ENCODE results near the gene SLC44A5.

The SLC44A5 gene

GRCh38 chr1:75430526-75430925 lies 180.4 kb downstream of the SLC44A5 start:
- TF ChIP-seq EGR1 (IDR thresholded peaks at IDR 0.05) (no peak), RAD21 (IDR thresholded peaks at IDR 0.05; ENCODE audit: low read depth) (no peak), TEAD4 (IDR thresholded peaks at IDR 0.05) (no peak), CEBPB (IDR thresholded peaks at IDR 0.05) (no peak), FOXM1 (IDR thresholded peaks at IDR 0.05; ENCODE audit: borderline replicate concordance, low read depth) (no peak), ZBTB7A (IDR thresholded peaks at IDR 0.05; ENCODE audit: low read depth) (no peak), TAF1 (IDR thresholded peaks at IDR 0.05; ENCODE audit: low read depth) (no peak), CREB1 (IDR thresholded peaks at IDR 0.05; ENCODE audit: low read depth) (no peak), USF1 (IDR thresholded peaks at IDR 0.05) (no peak), EP300 (IDR thresholded peaks at IDR 0.05; ENCODE audit: borderline replicate concordance) (no peak), TCF12 (IDR thresholded peaks at IDR 0.05; ENCODE audit: low read depth) (no peak)

GRCh38 chr1:75426688-75427087 lies 184.2 kb downstream of the SLC44A5 start:
- TF ChIP-seq TCF12 (IDR thresholded peaks at IDR 0.05; ENCODE audit: low read depth) (no peak), YY1 (IDR thresholded peaks at IDR 0.05; ENCODE audit: low read depth) (no peak), TAF1 (IDR thresholded peaks at IDR 0.05; ENCODE audit: low read depth) (no peak), CEBPB (IDR thresholded peaks at IDR 0.05) (no peak), TEAD4 (IDR thresholded peaks at IDR 0.05) (no peak), REST (IDR thresholded peaks at IDR 0.05; ENCODE audit: low read depth) (no peak), ZBTB7A (IDR thresholded peaks at IDR 0.05; ENCODE audit: low read depth) (no peak), EP300 (IDR thresholded peaks at IDR 0.05; ENCODE audit: borderline replicate concordance) (no peak), EGR1 (IDR thresholded peaks at IDR 0.05) (no peak), MAX (IDR thresholded peaks at IDR 0.05) (no peak), RAD21 (IDR thresholded peaks at IDR 0.05; ENCODE audit: low read depth) (no peak), NFIC (IDR thresholded peaks at IDR 0.05) (no peak)

GRCh38 chr1:75425001-75425650 lies 185.8 kb downstream of the SLC44A5 start:
- TF ChIP-seq MAX (IDR thresholded peaks at IDR 0.05) (no peak), TAF1 (IDR thresholded peaks at IDR 0.05; ENCODE audit: low read depth) (no peak), REST (IDR thresholded peaks at IDR 0.05; ENCODE audit: low read depth) (no peak), CEBPB (IDR thresholded peaks at IDR 0.05) (no peak), USF1 (IDR thresholded peaks at IDR 0.05) (no peak), EP300 (IDR thresholded peaks at IDR 0.05; ENCODE audit: borderline replicate concordance) (no peak), RAD21 (IDR thresholded peaks at IDR 0.05; ENCODE audit: low read depth) (no peak), YY1 (IDR thresholded peaks at IDR 0.05; ENCODE audit: low read depth) (no peak), NFIC (IDR thresholded peaks at IDR 0.05) (no peak), FOXM1 (IDR thresholded peaks at IDR 0.05; ENCODE audit: borderline replicate concordance, low read depth) (no peak)

GRCh38 chr1:75423616-75424015 lies 187.3 kb downstream of the SLC44A5 start:
- TF ChIP-seq NFIC (IDR thresholded peaks at IDR 0.05): no peak
- no peak for TF ChIP-seq CREB1 (IDR thresholded peaks at IDR 0.05; ENCODE audit: low read depth)
- TF ChIP-seq TCF12 (IDR thresholded peaks at IDR 0.05; ENCODE audit: low read depth): no peak
- TF ChIP-seq TEAD4 (IDR thresholded peaks at IDR 0.05): no peak
- TF ChIP-seq MAX (IDR thresholded peaks at IDR 0.05): no peak
- TF ChIP-seq CEBPB (IDR thresholded peaks at IDR 0.05): no peak
- no peak for TF ChIP-seq FOXM1 (IDR thresholded peaks at IDR 0.05; ENCODE audit: borderline replicate concordance, low read depth)
- TF ChIP-seq USF1 (IDR thresholded peaks at IDR 0.05): no peak
- TF ChIP-seq YY1 (IDR thresholded peaks at IDR 0.05; ENCODE audit: low read depth): no peak
- no peak for TF ChIP-seq EP300 (IDR thresholded peaks at IDR 0.05; ENCODE audit: borderline replicate concordance)
- no peak for TF ChIP-seq EGR1 (IDR thresholded peaks at IDR 0.05)
- no peak for TF ChIP-seq RAD21 (IDR thresholded peaks at IDR 0.05; ENCODE audit: low read depth)
- TF ChIP-seq TAF1 (IDR thresholded peaks at IDR 0.05; ENCODE audit: low read depth): no peak
- no peak for TF ChIP-seq REST (IDR thresholded peaks at IDR 0.05; ENCODE audit: low read depth)
- TF ChIP-seq ZBTB7A (IDR thresholded peaks at IDR 0.05; ENCODE audit: low read depth): no peak

All from Ishikawa (cell line).